ENCODE measurements around the gene MX2.
"Not testable (repeated sequence)": the region's sequence is repeated elsewhere in the genome, so short reads cannot be mapped to it uniquely, and the experiment has no call there.

The MX2 gene

DNA sequence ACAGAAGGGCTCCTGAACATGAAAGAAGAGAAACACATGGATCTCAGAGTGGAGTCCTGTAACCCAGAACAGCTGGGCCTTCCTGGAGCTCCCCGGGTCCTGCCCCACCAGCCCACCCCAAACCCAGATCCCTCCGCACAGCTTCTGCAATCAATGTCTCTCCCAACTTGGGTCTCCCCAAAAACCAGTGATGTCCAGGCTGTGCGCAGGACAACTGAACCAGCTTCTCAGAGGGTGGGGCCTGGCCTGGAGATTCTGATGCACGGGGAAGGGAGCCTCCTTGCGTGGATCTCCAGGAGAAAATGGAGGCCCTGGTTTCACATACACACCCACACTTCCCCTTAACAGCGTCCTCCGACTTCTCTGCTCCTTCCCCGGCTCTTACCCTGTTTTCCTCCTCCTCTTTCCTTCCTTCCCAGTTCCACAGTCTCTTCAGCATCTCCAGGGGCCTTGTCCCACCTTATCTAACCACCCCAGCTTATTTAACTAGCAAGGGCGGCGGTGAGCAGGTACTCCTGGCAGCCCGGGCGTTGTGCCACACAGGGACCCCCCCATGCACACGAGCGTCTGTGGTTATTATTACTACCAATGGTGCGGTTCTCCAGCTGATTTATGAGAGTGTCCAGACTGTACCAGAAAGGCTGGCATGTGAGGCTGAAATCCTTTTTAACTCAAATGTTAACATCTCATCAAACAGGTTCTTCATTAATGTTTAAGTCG lies 11.2 kb upstream of the MX2 start:
- DNase-seq, result no peak
- no peak overlapping the region for H3K4me3 Mint-ChIP-seq
- peaks cover 7% of the 10 kb centered on the region for H3K27me3 Mint-ChIP-seq
- H3K36me3 Mint-ChIP-seq (ENCODE audit: low read depth), result no peaks in the 10 kb centered on the region
- peaks cover 2% of the 10 kb centered on the region for H3K4me1 Mint-ChIP-seq (ENCODE audit: low read depth)
- H3K9me3 Mint-ChIP-seq, result no peaks in the 10 kb centered on the region
- H3K27ac Mint-ChIP-seq, result no peak overlapping the region

DNA sequence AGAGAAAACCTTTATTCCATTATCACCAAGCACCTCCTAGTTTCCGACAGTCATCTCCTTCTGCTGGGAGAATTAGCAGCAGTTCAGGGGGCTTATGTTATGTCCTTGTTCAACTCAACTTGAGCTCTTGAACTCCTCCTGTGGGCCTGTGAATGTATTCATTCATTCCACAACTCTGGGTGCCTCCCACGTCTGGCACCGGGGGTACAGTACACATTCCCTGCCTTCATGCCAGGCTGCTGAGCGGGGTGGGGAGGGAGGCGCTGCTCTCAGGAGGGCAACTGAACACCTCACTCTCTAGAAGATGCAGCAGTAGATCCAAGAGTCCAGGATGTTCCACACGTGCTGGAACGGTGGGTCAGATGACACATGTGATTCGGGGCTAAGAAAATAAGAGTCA lies 4.3 kb upstream of the MX2 start:
- no peak for DNase-seq
- H3K9me3 Mint-ChIP-seq, result no peaks in the 10 kb centered on the region
- no peak overlapping the region for H3K4me3 Mint-ChIP-seq
- no peaks in the 10 kb centered on the region for H3K27me3 Mint-ChIP-seq
- peaks cover 20% of the 10 kb centered on the region for H3K4me1 Mint-ChIP-seq (ENCODE audit: low read depth)
- H3K27ac Mint-ChIP-seq, result no peak overlapping the region
- H3K36me3 Mint-ChIP-seq (ENCODE audit: low read depth), result no peaks in the 10 kb centered on the region

DNA sequence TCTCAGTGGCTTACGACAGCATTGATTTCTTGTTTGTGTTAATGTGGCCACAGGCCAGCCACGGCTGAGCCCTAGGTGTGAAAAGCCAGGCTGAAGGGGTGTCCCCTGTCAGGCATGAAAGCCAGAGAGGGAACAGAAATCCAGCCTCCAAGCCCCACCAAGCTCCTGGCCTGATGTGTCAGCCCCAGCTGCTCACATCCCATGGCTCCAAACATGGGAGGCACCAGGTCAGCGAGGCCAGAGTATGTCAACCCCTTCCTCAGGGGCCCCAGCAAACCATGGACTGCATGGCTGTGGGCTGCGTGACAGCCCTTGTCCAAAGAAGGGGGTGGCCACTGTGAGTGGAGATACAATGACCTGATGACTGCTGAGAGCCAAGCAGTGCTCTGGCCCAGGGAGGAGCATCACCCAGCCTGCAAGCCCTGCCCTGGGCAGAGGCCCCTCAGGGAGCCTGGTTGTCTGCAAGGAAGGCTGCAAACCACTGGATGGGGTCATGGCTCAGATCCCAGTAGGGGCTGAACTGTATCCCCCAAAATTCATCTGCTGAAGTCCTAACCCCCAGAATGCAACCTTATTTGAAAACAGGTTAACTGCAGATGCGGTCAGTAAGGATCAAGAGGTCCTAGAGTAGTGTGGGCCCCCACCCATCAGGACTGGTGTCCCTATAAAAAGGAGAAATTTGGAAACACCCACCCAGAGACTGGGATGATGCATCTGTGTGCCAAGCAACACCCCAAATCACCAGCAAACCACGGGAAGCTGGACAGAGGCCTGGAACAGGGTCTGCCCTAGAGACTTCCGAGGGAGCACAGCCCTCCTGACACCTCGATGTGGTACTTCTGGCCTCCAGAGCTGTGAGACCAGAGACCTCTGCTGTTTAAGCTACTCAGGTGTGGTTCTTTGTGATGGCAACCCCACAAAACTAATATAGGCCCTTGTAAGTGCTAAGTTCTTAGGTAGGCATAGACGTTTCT lies 3.3 kb upstream of the MX2 start:
- Mint-ChIP-seq H3K27me3 (no peaks in the 10 kb centered on the region), H3K9me3 (no peaks in the 10 kb centered on the region), H3K4me1 (ENCODE audit: low read depth) (peaks cover 30% of the 10 kb centered on the region), H3K36me3 (ENCODE audit: low read depth) (no peaks in the 10 kb centered on the region), H3K27ac (no peak overlapping the region), H3K4me3 (no peak overlapping the region)
- DNase-seq, result no peak

DNA sequence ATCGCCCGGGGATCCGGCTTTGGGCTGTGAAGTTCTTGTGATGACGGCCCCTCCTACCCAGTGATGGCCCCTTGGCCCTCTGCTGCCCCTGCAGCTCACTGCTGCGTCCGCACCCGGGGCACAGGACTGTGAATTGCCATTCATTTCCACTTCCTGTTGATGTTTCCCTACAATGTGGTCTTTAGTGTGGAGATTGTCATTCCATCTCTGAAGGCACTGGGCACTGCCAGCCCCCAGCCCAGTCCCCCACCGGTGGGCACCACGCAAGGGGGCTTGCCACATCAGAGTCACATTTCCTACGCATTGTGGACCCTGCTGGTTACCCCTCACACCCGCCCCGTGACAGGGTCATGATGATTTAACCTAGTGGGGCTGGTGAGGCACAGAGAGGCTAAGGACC lies 2.5 kb upstream of the MX2 start:
- H3K27ac Mint-ChIP-seq, result no peak overlapping the region
- H3K4me1 Mint-ChIP-seq (ENCODE audit: low read depth), result peaks cover 38% of the 10 kb centered on the region
- H3K36me3 Mint-ChIP-seq (ENCODE audit: low read depth), result no peaks in the 10 kb centered on the region
- DNase-seq, result no peak
- H3K9me3 Mint-ChIP-seq, result no peaks in the 10 kb centered on the region
- no peaks in the 10 kb centered on the region for H3K27me3 Mint-ChIP-seq
- H3K4me3 Mint-ChIP-seq, result no peak overlapping the region

DNA sequence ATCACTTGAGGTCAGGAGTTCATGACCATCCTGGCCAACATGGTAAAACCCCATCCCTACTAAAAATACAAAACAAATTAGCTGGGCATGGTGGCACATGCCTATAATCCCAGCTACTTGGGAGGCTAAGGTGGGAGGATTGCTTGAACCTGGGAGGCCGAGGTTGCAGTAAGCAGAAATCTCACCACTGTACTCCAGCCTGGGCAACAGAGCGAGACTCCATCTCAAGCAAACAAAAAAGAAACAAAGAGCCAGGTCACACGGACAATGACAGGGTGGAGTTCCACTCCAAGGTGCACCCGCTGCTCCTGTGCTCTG lies 2.1 kb upstream of the MX2 start:
- H3K27ac Mint-ChIP-seq; DNase-seq; H3K4me3 Mint-ChIP-seq; H3K9me3 Mint-ChIP-seq; H3K27me3 Mint-ChIP-seq; H3K36me3 Mint-ChIP-seq (ENCODE audit: low read depth): not testable (repeated sequence)
- peaks cover 40% of the 10 kb centered on the region for H3K4me1 Mint-ChIP-seq (ENCODE audit: low read depth)

DNA sequence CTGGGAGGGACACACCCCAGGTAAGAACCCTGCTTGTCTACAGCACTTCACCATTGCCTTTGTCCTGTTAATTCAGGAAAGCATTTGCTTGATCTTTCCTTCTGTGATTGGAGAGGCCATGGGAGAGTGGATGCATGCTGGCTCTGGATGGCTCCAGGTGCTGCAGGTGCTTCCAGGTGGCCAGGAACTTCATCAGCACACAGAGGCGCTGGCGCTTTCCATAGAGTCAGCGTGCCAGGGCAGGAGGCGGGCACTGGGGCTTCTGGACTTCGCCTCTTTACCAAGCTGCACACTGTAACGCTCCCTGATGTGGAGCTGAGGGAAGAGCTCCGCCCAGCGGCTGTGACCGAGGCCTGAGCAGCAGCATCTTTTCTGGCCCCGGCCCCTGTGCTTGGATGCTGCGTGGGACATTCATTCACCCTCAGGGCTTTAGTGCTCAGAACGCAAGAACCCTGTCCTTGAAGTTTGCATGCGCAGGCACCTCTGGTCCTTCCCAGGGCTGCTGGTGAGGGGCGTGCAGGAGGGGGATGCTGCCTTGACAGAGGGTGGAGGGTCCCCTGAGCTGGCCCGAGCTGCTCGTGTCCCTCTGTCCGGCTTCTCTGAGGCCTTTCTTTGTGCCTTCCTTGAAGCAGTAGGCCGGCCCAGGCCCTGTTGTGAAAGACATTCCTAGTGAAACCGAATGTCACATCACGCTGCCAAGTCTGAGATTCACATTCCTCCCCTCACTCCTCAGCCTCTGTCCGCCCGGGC lies 1.6 kb upstream of the MX2 start:
- DNase-seq, result no peak
- Mint-ChIP-seq H3K9me3 (no peaks in the 10 kb centered on the region), H3K36me3 (ENCODE audit: low read depth) (no peaks in the 10 kb centered on the region), H3K27me3 (no peaks in the 10 kb centered on the region), H3K4me3 (no peak overlapping the region), H3K27ac (no peak overlapping the region), H3K4me1 (ENCODE audit: low read depth) (peaks cover 46% of the 10 kb centered on the region)

DNA sequence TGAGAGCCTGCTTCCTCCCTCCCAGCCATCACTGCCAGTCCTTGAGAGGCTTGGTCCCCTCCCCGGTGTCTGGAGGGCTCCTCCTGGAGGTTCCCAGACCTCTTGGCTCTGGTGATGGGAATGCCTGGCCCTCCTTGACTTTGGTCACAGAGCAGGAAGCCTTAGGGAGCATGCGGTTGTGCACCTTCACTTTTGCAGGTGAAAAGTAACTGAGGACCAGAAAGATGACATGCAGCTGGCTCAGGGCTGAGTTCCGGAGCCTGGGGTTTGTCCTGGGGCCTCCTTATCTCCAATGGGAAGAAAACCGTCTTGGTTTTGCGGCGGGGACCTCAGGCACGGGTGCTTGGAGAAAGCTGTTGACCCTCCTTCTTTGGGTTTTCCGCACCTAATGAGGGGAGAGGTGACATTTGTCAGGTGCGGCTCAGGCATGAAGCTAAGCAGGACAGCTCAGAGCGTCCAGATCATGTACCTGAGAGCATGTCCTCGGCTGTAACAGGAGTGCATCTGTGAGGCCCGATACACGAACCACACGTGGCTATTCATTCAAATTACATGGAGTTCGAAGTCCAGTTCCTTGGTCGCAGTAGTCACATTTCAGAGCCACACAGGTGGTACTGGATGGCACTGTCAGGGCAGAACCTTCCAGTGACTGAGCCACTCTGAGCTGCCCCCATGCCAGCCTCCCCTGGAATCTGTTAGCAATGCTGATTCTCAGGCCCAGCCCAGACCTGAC lies 608 bp upstream of the MX2 start:
- no peak for DNase-seq
- H3K27me3 Mint-ChIP-seq, result no peaks in the 10 kb centered on the region
- H3K36me3 Mint-ChIP-seq (ENCODE audit: low read depth), result peaks cover 3% of the 10 kb centered on the region
- H3K9me3 Mint-ChIP-seq, result no peaks in the 10 kb centered on the region
- H3K27ac Mint-ChIP-seq, result peak overlapping the region; percentile 96
- peaks cover 55% of the 10 kb centered on the region for H3K4me1 Mint-ChIP-seq (ENCODE audit: low read depth)
- peak overlapping the region; percentile 74 for H3K4me3 Mint-ChIP-seq

DNA sequence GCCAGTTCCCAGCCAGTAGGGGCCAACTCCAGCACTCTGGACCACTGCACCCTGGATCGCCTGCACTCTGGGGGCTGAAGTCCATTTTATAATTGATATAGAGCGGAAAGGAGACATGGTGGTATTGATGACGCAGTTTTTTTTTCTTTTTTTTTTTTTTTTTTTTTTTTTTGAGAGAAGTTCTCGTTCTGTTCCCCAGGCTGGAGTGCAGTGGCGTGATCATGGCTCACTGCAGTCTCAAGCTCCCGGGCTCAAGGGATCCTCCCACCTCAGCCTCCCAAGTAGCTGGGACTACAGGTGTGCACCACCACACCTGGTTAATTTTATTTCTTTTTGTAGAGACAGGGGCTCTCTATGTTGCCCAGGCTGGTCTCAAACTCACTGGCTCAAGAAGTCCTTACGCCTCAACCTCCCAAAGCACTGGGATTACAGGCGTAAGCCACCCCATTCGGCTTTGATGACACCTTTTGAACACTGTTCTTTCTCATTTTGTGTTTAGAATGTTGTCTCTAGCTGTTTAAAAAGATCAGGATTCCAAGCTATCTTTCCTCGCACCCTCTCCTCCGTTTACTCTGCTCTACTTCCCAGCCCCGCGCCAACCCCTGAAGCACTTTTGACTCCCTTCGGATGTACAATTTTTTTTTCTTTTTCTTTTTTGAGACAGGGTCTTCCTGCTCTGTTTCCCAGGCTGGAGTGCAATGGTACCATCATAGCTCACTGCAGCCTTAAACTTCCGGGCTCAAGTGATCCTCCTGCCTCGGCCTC lies 960 bp downstream of the MX2 start:
- H3K4me1 Mint-ChIP-seq (ENCODE audit: low read depth), result peaks cover 69% of the 10 kb centered on the region
- H3K27me3 Mint-ChIP-seq, result no peaks in the 10 kb centered on the region
- peaks cover 11% of the 10 kb centered on the region for H3K36me3 Mint-ChIP-seq (ENCODE audit: low read depth)
- peak overlapping the region; percentile 74 for H3K4me3 Mint-ChIP-seq
- H3K27ac Mint-ChIP-seq, result peak overlapping the region; percentile 96
- no peaks in the 10 kb centered on the region for H3K9me3 Mint-ChIP-seq
- peak; percentile 48 for DNase-seq

DNA sequence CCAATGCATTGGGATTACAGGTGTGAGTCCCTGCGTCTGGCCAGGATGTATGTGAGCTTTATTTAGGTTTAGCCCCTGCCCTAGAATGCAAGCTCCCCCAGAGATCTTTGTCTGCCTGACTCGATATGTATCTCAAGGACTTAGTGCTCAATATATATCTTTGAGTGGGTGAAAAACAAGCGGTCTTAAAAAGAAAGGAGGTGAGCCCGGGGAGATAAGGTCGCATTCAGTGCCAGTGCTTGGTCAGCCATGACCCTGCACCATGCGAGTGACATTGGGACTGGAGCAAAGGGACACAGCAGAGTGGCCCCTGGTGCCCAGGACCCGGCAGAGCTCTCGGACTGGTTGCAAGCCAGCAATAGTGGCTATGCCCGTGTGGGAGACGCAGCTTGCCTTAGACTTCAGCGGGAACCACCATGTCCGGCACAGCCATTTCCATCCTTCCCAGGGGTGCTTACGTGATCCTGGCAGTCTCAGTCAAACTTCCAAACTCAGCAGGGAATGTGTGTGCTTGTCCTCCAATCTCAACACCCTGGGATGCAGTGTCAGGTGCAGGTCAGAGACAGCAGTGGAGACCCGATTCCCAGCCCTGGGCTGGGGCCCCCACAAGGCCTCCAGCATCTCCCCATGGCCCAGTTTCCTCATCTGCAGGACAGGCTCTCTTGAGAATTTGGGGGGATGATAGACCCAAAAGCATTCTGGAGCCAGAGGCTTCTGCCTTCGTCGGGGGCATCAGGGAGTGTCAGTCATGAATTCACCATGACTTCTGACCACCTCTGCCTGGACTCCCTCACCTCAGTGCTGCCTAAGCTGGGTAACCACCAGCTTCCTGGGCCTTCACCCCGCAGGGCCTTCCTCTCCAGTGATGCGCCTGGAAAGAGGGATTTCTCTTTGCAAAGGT lies 1.8 kb downstream of the MX2 start:
- Mint-ChIP-seq H3K9me3 (no peaks in the 10 kb centered on the region), H3K27ac (peak overlapping the region; percentile 96), H3K36me3 (ENCODE audit: low read depth) (peaks cover 14% of the 10 kb centered on the region), H3K4me1 (ENCODE audit: low read depth) (peaks cover 77% of the 10 kb centered on the region), H3K4me3 (peak overlapping the region; percentile 74), H3K27me3 (no peaks in the 10 kb centered on the region)
- no peak for DNase-seq

DNA sequence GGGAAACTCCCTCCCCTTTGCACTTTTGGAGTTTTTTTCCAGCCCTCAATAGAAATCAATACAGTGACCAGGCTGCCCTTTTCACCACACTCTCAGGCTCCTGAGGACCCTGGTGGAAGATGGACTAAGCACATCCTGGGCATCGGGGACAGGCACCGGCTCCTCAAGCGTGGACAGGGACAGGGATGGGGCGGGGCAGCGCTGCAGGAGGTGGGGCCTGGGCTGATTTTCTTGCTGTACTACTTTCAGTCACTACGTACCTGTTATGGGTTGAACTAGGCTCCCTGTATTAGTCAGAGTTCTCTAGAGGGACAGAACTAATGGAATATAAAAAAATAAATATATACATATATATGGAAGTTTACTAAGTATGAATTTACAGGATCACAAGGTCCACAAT lies 2.5 kb downstream of the MX2 start:
- H3K9me3 Mint-ChIP-seq, result no peaks in the 10 kb centered on the region
- H3K4me1 Mint-ChIP-seq (ENCODE audit: low read depth), result peaks cover 84% of the 10 kb centered on the region
- H3K27me3 Mint-ChIP-seq, result no peaks in the 10 kb centered on the region
- H3K36me3 Mint-ChIP-seq (ENCODE audit: low read depth), result peaks cover 14% of the 10 kb centered on the region
- peak; percentile 55 for DNase-seq
- H3K27ac Mint-ChIP-seq, result peak overlapping the region; percentile 96
- peak overlapping the region; percentile 15 for H3K4me3 Mint-ChIP-seq

DNA sequence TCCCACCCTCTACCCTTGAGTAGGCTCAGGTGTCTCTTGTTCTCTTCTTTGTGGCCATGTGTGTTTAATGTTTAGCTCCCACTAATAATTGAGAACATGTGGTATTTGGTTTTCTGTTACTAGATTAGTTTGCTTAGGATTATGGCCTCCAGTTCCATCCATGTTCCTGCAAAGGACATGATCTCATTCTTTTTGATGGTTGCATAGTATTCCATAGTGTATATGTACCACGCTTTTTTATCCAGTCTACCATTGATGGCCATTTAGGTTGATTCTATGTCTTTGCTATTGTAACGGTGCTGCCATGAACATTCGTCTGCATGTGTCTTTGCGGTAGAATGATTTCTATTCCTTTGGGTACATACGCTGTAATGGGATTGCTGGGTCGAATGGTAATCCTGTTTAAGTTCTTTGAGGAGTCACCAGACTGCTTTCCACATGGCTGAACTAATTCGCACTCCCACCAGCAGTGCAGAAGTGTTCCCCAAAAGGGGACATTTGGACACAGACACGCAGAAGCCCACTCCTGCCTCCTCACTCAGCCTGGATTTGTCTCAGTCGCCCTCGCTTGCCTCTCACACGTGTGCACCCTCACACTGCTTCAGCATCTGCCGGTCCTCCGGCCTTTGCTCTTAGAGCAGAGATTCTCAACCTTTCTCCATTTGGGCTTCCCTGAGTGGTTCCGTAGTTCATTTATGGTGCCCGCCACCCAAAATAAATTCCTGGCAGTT lies 3.7 kb downstream of the MX2 start:
- Mint-ChIP-seq H3K4me1 (ENCODE audit: low read depth) (peaks cover 94% of the 10 kb centered on the region), H3K9me3 (no peaks in the 10 kb centered on the region), H3K36me3 (ENCODE audit: low read depth) (peaks cover 14% of the 10 kb centered on the region), H3K4me3 (no peak overlapping the region), H3K27ac (peak overlapping the region; percentile 63), H3K27me3 (no peaks in the 10 kb centered on the region)
- DNase-seq, result no peak

DNA sequence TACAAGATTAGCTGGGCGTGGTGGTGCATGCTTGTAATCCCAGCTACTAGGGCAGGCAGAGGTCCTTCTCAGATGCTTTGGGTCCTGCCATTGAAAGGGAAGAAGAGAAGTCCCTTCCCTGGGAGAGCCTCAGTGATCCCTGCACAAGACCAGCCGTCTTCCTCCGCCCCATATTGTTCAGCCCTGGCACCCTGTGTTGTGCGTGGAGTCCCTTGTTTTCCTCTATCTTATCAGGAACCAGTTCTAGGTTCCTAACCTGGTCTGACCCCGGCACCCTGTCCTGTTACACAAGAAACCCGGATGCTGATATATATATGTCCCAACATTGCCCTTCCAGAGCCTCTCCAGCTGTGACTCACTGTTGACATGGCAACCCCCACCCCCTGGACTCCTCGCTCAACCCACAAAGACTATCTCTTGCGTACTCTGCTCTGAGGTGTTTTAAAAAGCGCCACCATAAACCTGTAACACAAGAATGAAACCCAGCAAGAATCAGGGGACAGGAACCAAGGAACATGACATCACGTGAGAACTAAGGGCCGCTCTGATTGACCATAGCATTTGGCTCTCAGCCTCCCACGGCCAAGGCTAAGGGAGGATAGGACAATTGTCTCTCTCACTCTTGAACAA lies 4.8 kb downstream of the MX2 start:
- Mint-ChIP-seq H3K27me3 (no peaks in the 10 kb centered on the region), H3K9me3 (no peaks in the 10 kb centered on the region), H3K27ac (peak overlapping the region; percentile 68), H3K36me3 (ENCODE audit: low read depth) (peaks cover 19% of the 10 kb centered on the region), H3K4me3 (no peak overlapping the region), H3K4me1 (ENCODE audit: low read depth) (peaks cover 95% of the 10 kb centered on the region)
- DNase-seq, result no peak
